Activated T-cell treated with anti-CD3 and anti-CD28 coated beads for 24 hours (primary cell): ENCODE measurements around the gene PIGN.
"Not testable (repeated sequence)": the region's sequence is repeated elsewhere in the genome, so short reads cannot be mapped to it uniquely, and the experiment has no call there.

ENCODE experiments used
- DNase-seq: peaks from one replicate; pipeline ENCODE4 v3.0.0-alpha.2; 2020; ENCODE audit warnings: low read depth

Gene PIGN

GRCh38 chr18:62054929-62055498, 131.8 kb downstream of the PIGN start:
- no peak for DNase-seq

- DNase-seq: no peak
Measured at GRCh38 chr18:62048279-62048678, 138.6 kb downstream of the PIGN start.

GRCh38 chr18:62045316-62045715, 141.5 kb downstream of the PIGN start:
- DNase-seq: no peak

- DNase-seq: no peak
Measured at GRCh38 chr18:62044490-62045000, 142.3 kb downstream of the PIGN start.

- no peak for DNase-seq
Measured at GRCh38 chr18:62037989-62038778, 148.7 kb downstream of the PIGN start.

GRCh38 chr18:62037012-62037742, 149.7 kb downstream of the PIGN start:
- no peak for DNase-seq

GRCh38 chr18:62034286-62034685, 152.6 kb downstream of the PIGN start:
- not testable (repeated sequence) for DNase-seq

- DNase-seq: no peak
Measured at GRCh38 chr18:62033756-62034155, 153.1 kb downstream of the PIGN start.

- no peak for DNase-seq
Measured at GRCh38 chr18:62033207-62033606, 153.6 kb downstream of the PIGN start.

- no peak for DNase-seq
Measured at GRCh38 chr18:62030091-62030985, 156.5 kb downstream of the PIGN start.

- DNase-seq: no peak
Measured at GRCh38 chr18:62028715-62029114, 158.1 kb downstream of the PIGN start.

GRCh38 chr18:62027914-62028520, 158.8 kb downstream of the PIGN start:
- DNase-seq: no peak

- DNase-seq: no peak
Measured at GRCh38 chr18:62026586-62026985, 160.3 kb downstream of the PIGN start.

GRCh38 chr18:62024983-62025382, 161.9 kb downstream of the PIGN start:
- no peak for DNase-seq

GRCh38 chr18:62023536-62023935, 163.3 kb downstream of the PIGN start:
- no peak for DNase-seq

GRCh38 chr18:62018759-62019041, 168.2 kb downstream of the PIGN start:
- DNase-seq: no peak

GRCh38 chr18:62018034-62018758, 168.7 kb downstream of the PIGN start:
- DNase-seq: no peak

- no peak for DNase-seq
Measured at GRCh38 chr18:62017618-62018017, 169.2 kb downstream of the PIGN start.

GRCh38 chr18:62011416-62011815, 175.4 kb downstream of the PIGN start:
- DNase-seq: no peak

GRCh38 chr18:62009521-62009920, 177.3 kb downstream of the PIGN start:
- no peak for DNase-seq

GRCh38 chr18:62001396-62001795, 185.5 kb downstream of the PIGN start:
- DNase-seq: no peak
